IPS-20b (cell line): ENCODE data around the gene HTR3D.
"Not testable (repeated sequence)": the region's sequence is repeated elsewhere in the genome, so short reads cannot be mapped to it uniquely, and the experiment has no call there.

Source experiments
- H3K27ac ChIP-seq: one replicate; pipeline ENCODE4 v1.5.1; 2013; ENCODE audit warnings: low read length
- H3K27me3 ChIP-seq: 2 replicates; pipeline ENCODE4 v1.6.1; 2013; ENCODE audit warnings: mild to moderate bottlenecking, low read length, inconsistent platforms; ENCODE audit not compliant: insufficient read depth
- H3K36me3 ChIP-seq: 2 replicates; pipeline ENCODE4 v1.6.1; 2013; ENCODE audit warnings: low read depth, mild to moderate bottlenecking, inconsistent platforms, low read length, moderate library complexity; ENCODE audit not compliant: insufficient read depth
- H3K4me1 ChIP-seq: 2 replicates; pipeline ENCODE4 v1.6.1; 2013; ENCODE audit warnings: mild to moderate bottlenecking, control low read depth, inconsistent platforms, low read length, moderate library complexity; ENCODE audit not compliant: insufficient read depth
- H3K4me3 ChIP-seq: 2 replicates; pipeline ENCODE4 v1.5.1; 2013; ENCODE audit warnings: mild to moderate bottlenecking, low read length, inconsistent platforms
- H3K9ac ChIP-seq: 2 replicates; pipeline ENCODE4 v1.6.1; 2013; ENCODE audit warnings: low read depth, mild to moderate bottlenecking, inconsistent platforms, low read length, moderate library complexity
- H3K9me3 ChIP-seq: 2 replicates; pipeline ENCODE4 v1.6.1; 2013; ENCODE audit warnings: mild to moderate bottlenecking, low read depth, low read length, inconsistent platforms; ENCODE audit not compliant: insufficient read depth

Gene HTR3D

DNA sequence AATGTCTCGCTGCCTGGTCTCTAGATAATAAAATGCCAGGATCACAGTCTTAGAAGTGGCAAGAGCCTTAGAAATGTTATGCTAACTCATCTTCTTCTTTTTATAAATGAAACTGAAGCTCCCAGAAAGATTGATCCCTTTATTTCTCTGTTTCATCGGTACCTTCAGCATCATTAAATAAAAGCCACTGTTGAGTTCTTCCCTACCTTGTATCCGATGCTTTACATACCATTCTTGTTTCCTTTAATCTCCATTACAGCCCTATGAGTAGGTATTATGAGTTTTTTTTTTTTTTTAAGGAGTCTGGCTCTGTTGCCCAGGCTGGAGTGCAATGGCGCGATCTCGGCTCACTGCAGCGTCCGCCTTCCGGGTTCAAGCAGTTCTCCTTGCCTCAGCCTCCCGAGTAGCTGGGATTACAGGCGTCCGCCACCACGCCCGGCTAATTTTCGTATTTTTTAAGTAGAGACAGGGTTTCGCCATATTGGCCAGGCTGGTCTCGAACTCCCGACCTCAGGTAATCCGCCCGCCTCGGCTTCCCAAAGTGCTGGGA is 13.0 kb upstream of the HTR3D start:
- Histone ChIP-seq H3K9ac (peak overlapping the region; percentile 96; the same call in 1 of the 2 replicates), H3K4me1 (peaks cover 15% of the 10 kb centered on the region; the same call in 1 of the 2 replicates), H3K27me3 (no peaks in the 10 kb centered on the region), H3K4me3 (peak overlapping the region; percentile 98), H3K27ac (no peak overlapping the region), H3K9me3 (no peaks in the 10 kb centered on the region), H3K36me3 (peaks cover 5% of the 10 kb centered on the region)

DNA sequence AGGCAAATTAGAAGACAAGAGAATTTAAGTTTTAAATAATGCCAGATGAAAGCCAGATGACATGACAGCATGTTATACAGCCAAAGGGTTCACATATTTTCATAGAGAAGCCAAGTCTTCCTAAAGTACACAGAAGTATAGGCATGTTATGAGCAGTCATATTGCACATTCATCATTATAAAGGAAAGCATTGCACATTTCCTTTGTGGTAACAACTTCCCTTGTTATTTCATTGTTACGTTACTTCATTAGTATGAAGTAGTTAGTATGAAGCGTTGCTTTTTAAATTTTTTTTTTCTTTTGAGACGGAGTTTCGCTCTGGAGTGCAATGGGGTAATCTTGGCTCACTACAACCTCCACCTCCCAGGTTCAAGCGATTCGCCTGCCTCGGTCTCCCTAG is 9.2 kb upstream of the HTR3D start:
- H3K36me3 ChIP-seq: no peaks in the 10 kb centered on the region
- H3K27me3 ChIP-seq: no peaks in the 10 kb centered on the region
- H3K4me1 ChIP-seq: no peaks in the 10 kb centered on the region
- H3K27ac ChIP-seq: no peak overlapping the region
- no peak overlapping the region for H3K4me3 ChIP-seq
- no peaks in the 10 kb centered on the region for H3K9me3 ChIP-seq
- no peak overlapping the region for H3K9ac ChIP-seq

DNA sequence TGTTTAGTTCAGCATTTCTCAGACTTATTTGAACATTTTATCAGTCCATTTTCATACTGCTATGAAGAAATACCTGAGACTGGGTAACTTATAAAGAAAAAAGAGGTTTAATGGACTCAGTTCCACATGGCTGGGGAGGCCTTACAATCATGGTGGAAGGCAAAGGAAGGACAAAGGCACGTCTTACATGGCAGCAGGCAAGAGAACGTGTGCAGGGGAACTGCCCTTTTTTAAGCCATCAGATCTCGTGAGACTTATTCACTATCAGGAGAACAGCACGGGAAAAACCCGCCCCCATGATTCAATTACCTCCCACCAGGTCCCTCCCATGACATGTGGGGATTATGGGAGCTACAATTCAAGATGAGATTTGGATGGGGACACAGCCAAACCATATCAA is 6.3 kb upstream of the HTR3D start:
- not testable (repeated sequence) for H3K9ac ChIP-seq, H3K36me3 ChIP-seq, H3K4me3 ChIP-seq, H3K27ac ChIP-seq, H3K27me3 ChIP-seq, H3K9me3 ChIP-seq, H3K4me1 ChIP-seq

DNA sequence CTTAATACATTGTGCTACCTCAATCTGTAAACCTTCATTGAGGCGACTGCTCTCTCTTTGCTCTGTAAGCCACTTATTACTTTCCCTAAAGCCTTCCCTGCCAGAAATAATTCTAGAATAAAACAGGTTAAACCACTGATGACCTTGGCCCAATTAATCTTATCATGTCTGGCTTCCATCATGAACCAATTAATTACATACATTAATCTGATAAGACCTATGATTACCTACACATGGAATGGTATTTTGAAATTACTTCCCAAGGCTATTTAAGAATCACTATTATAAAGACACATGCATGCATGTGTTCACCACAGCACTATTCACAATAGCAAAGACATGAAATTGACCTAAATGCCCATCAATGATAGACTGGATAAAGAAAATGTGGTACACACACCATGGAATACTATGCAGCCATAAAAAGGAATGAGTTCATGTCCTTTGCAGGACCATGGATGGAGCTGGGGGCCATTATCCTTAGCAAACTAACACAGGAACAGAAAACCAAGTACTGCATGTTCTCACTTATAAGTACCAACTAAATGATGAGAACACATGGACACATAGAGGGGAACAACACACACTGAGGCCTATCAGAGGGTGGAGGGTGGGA is 3.2 kb upstream of the HTR3D start:
- H3K27ac ChIP-seq, H3K9me3 ChIP-seq, H3K36me3 ChIP-seq, H3K4me1 ChIP-seq, H3K27me3 ChIP-seq, H3K4me3 ChIP-seq, H3K9ac ChIP-seq: not testable (repeated sequence)

DNA sequence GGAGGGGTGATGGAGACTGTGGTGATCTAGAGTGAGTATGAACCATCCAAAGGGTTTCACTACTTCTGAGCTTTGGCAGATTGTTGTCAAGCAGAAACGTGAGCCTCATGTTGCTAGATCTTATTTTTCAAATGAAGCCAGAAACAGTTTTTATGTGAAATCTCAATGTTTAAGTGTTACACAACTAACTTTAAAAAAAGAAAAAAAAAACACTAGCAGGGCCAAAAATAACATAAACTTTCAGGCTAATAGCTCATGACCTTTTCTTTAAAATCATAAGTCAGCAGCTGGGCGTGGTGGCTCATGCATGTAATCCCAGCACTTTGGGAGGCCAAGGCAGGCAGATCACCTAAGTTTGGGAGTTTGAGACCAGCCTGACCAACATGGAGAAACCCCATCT is 2.1 kb upstream of the HTR3D start:
- H3K36me3 ChIP-seq: no peaks in the 10 kb centered on the region
- no peaks in the 10 kb centered on the region for H3K9me3 ChIP-seq

DNA sequence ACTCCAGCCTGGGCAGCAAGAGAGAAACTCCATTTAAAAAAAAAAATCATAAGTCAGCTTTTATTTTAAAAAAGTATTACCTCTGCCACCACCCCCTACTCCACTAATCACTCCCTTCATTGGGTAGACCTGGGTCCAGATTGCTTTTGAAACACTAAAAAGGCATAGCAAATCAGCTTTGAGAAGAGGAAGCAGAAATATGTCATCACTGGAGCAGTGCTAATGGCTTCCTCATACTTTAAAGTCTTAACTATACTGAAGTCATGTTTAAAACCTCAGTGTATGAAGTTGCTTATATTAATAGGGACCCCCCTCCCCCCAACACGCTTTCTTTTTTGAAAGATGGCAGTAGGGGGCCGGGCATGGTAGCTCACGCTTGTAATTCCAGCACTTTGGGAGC is 1.0 kb upstream of the HTR3D start:
- no peaks in the 10 kb centered on the region for H3K36me3 ChIP-seq
- H3K4me3 ChIP-seq: no peak overlapping the region
- H3K9ac ChIP-seq: no peak overlapping the region
- no peak overlapping the region for H3K27ac ChIP-seq
- H3K4me1 ChIP-seq: no peaks in the 10 kb centered on the region
- no peaks in the 10 kb centered on the region for H3K27me3 ChIP-seq
- no peaks in the 10 kb centered on the region for H3K9me3 ChIP-seq

More for the DNA sequence above, 2.1 kb upstream of the HTR3D start:
- H3K27ac ChIP-seq: no peak overlapping the region
- no peak overlapping the region for H3K9ac ChIP-seq
- no peaks in the 10 kb centered on the region for H3K4me1 ChIP-seq
- H3K27me3 ChIP-seq: no peaks in the 10 kb centered on the region
- no peak overlapping the region for H3K4me3 ChIP-seq

DNA sequence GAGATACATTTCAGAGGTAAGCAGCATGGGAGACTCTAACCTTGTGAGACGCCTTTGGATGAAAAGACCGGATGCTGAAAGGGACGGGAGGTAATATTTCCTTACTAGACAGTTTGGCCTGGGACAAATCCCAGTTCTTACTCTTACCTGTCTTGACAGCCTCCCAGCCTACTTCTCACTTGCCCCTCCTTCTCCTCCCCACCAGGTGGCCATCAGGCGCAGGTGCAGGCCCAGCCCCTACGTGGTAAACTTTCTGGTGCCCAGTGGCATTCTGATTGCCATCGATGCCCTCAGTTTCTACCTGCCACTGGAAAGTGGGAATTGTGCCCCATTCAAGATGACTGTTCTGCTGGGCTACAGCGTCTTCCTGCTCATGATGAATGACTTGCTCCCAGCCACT is 6.3 kb downstream of the HTR3D start:
- Histone ChIP-seq H3K9ac (no peak overlapping the region), H3K27me3 (no peaks in the 10 kb centered on the region), H3K36me3 (no peaks in the 10 kb centered on the region), H3K4me1 (no peaks in the 10 kb centered on the region), H3K4me3 (no peak overlapping the region), H3K9me3 (no peaks in the 10 kb centered on the region), H3K27ac (no peak overlapping the region)

DNA sequence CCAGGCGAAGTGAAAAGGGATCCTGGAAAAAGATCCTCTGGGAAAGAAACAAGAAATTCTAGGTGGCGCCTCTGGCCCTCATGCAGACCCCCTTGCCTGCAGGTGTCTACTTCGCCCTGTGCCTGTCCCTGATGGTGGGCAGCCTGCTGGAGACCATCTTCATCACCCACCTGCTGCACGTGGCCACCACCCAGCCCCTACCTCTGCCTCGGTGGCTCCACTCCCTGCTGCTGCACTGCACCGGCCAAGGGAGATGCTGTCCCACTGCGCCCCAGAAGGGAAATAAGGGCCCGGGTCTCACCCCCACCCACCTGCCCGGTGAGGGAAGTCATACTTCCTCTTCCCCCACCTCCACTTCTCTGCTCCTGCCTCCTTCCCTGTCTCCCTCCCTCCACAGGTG is 6.8 kb downstream of the HTR3D start:
- not testable (repeated sequence) for H3K36me3 ChIP-seq, H3K4me3 ChIP-seq, H3K27ac ChIP-seq, H3K9ac ChIP-seq, H3K9me3 ChIP-seq, H3K4me1 ChIP-seq, H3K27me3 ChIP-seq

DNA sequence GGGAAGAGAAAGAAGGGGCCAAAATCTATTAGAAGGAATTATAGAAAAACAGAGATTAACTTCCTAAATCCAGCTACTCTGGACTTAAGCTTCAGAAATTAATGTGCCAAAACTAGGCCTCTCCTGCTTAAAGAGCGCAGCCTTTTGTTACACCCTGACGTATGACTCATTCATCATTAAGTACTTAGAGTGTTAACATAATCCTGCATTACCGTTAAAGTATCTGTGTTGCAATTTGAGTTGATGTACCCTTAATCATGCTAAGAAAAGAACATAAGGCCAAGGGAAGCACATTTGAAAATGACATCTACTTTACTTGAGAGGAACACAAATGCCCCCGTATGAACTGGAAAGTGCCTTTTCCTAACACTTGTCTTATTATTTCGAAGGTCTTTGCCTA is 7.9 kb downstream of the HTR3D start:
- no peaks in the 10 kb centered on the region for H3K4me1 ChIP-seq
- H3K36me3 ChIP-seq: no peaks in the 10 kb centered on the region
- no peak overlapping the region for H3K27ac ChIP-seq
- H3K4me3 ChIP-seq: no peak overlapping the region
- no peaks in the 10 kb centered on the region for H3K9me3 ChIP-seq
- H3K9ac ChIP-seq: no peak overlapping the region
- no peaks in the 10 kb centered on the region for H3K27me3 ChIP-seq

DNA sequence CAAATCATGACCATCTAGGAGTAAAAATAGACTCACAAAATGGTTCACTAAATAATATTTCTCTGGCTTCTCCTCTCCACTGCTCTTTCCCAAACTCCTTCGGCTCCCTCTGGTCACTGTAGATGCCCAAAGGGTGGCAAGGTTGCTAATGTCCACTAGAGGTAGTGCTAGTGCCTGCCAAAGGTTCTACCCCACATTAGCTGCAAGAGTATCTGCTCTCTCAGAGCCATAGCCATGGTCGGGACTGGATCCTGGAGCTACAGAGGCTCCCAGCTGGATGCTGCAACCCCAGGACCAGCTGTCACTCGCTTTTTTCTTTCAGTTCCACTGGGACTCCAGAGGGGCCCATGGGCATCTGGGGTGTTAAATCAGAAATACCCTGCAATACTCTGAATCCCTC is 8.5 kb downstream of the HTR3D start:
- Histone ChIP-seq H3K27ac (no peak overlapping the region), H3K36me3 (no peaks in the 10 kb centered on the region), H3K4me1 (no peaks in the 10 kb centered on the region), H3K9me3 (no peaks in the 10 kb centered on the region), H3K9ac (no peak overlapping the region), H3K27me3 (no peaks in the 10 kb centered on the region), H3K4me3 (no peak overlapping the region)

DNA sequence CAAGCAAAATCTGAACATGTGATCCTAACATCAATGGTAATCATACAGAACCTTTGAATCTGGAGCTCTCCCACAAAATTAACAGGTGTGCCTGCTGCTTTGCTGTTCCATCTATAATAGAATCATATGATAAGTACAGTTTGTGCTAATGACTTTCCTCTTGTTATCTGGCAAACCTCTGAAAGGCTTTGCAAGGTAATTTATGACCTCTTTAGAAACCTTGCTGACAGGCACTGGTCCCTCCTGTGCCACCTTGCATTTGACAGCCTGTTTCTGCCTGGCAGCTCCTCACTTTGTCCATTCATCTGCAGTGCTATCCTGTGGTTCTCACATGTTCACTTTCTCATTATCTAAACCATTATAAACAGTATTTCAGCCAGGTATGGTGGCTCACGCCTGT is 11.1 kb downstream of the HTR3D start:
- H3K9ac ChIP-seq: no peak overlapping the region
- H3K9me3 ChIP-seq: no peaks in the 10 kb centered on the region
- no peak overlapping the region for H3K4me3 ChIP-seq
- no peak overlapping the region for H3K27ac ChIP-seq
- no peaks in the 10 kb centered on the region for H3K27me3 ChIP-seq
- no peaks in the 10 kb centered on the region for H3K36me3 ChIP-seq
- no peaks in the 10 kb centered on the region for H3K4me1 ChIP-seq

DNA sequence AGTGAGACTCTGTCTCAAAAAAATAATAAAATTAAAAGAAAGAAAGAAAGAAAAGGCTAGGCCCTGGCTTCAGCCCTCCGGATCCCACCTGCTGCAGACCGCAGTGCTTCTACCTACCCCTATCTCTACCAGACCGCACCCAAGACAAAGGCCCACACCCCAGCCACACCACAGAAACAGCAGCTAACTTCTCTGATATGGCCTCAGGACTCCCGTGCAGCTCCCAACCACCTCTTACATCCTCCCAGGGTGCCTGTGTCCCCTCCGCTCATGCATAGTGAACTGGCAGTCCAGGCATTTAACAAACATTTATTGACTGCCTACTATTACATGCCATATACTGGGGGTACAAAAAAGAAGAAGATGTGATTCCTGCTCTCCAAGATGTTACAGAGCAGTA is 14.5 kb downstream of the HTR3D start:
- no peaks in the 10 kb centered on the region for H3K36me3 ChIP-seq
- no peak overlapping the region for H3K27ac ChIP-seq
- no peak overlapping the region for H3K9ac ChIP-seq
- no peaks in the 10 kb centered on the region for H3K9me3 ChIP-seq
- no peaks in the 10 kb centered on the region for H3K4me1 ChIP-seq
- H3K4me3 ChIP-seq: no peak overlapping the region
- no peaks in the 10 kb centered on the region for H3K27me3 ChIP-seq
